ENCODE data around the gene TRIO.
A peak's percentile ranks its signal among the peaks of the same experiment; 100 is the strongest.

Gene TRIO

DNA sequence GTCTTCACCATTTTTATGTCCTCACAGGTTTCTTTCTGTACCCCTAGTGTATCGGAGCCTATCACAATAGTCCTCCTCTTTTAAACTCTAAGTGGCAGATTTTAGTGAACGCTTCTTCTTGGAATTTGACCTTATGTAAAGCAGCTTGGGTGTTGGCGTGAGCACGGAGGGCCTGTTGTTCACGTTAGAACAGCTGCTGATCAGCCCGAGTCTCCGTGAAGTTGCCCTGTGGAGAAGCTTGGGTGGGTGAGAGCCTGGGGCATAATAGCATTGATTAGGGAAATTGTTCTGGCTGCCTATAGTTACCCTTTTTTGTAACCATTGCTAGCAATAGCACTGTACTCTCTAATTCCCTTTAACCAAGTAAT lies 271.5 kb downstream of the TRIO start:
- no peaks in the 10 kb centered on the region for H3K36me3 Mint-ChIP-seq (ENCODE audit: low read depth)
- peak overlapping the region; percentile 85 for H3K27ac Mint-ChIP-seq
- no peaks in the 10 kb centered on the region for H3K27me3 Mint-ChIP-seq (ENCODE audit: low read depth)
- peaks cover 41% of the 10 kb centered on the region for H3K4me1 Mint-ChIP-seq (ENCODE audit: low read depth)
- H3K9me3 Mint-ChIP-seq = no peaks in the 10 kb centered on the region
- H3K4me3 Mint-ChIP-seq = peak overlapping the region; percentile 15

GRCh38 chr5:14415024-14415697 lies 272.0 kb downstream of the TRIO start:
- Mint-ChIP-seq H3K27ac (peak overlapping the region; percentile 85), H3K36me3 (ENCODE audit: low read depth) (no peaks in the 10 kb centered on the region), H3K27me3 (ENCODE audit: low read depth) (no peaks in the 10 kb centered on the region), H3K9me3 (no peaks in the 10 kb centered on the region), H3K4me3 (peak overlapping the region; percentile 52), H3K4me1 (ENCODE audit: low read depth) (peaks cover 41% of the 10 kb centered on the region)

- peak overlapping the region; percentile 52 for H3K4me3 Mint-ChIP-seq
- no peaks in the 10 kb centered on the region for H3K36me3 Mint-ChIP-seq (ENCODE audit: low read depth)
- H3K9me3 Mint-ChIP-seq = no peaks in the 10 kb centered on the region
- peak overlapping the region; percentile 85 for H3K27ac Mint-ChIP-seq
- H3K4me1 Mint-ChIP-seq (ENCODE audit: low read depth) = peaks cover 41% of the 10 kb centered on the region
- H3K27me3 Mint-ChIP-seq (ENCODE audit: low read depth) = no peaks in the 10 kb centered on the region
Measured at GRCh38 chr5:14415698-14416074, 272.5 kb downstream of the TRIO start.

- Mint-ChIP-seq H3K4me1 (ENCODE audit: low read depth) (peaks cover 41% of the 10 kb centered on the region), H3K4me3 (no peak overlapping the region), H3K36me3 (ENCODE audit: low read depth) (no peaks in the 10 kb centered on the region), H3K27ac (no peak overlapping the region), H3K27me3 (ENCODE audit: low read depth) (no peaks in the 10 kb centered on the region), H3K9me3 (no peaks in the 10 kb centered on the region)
Measured at GRCh38 chr5:14416621-14417275, 273.6 kb downstream of the TRIO start.

GRCh38 chr5:14417276-14417730 lies 274.2 kb downstream of the TRIO start:
- no peak overlapping the region for H3K4me3 Mint-ChIP-seq
- no peaks in the 10 kb centered on the region for H3K9me3 Mint-ChIP-seq
- H3K4me1 Mint-ChIP-seq (ENCODE audit: low read depth) = peaks cover 41% of the 10 kb centered on the region
- H3K36me3 Mint-ChIP-seq (ENCODE audit: low read depth) = no peaks in the 10 kb centered on the region
- no peak overlapping the region for H3K27ac Mint-ChIP-seq
- H3K27me3 Mint-ChIP-seq (ENCODE audit: low read depth) = no peaks in the 10 kb centered on the region

GRCh38 chr5:14417792-14418765 lies 274.9 kb downstream of the TRIO start:
- H3K27me3 Mint-ChIP-seq (ENCODE audit: low read depth) = no peaks in the 10 kb centered on the region
- peaks cover 40% of the 10 kb centered on the region for H3K4me1 Mint-ChIP-seq (ENCODE audit: low read depth)
- H3K36me3 Mint-ChIP-seq (ENCODE audit: low read depth) = no peaks in the 10 kb centered on the region
- H3K4me3 Mint-ChIP-seq = no peak overlapping the region
- H3K9me3 Mint-ChIP-seq = no peaks in the 10 kb centered on the region
- H3K27ac Mint-ChIP-seq = no peak overlapping the region

GRCh38 chr5:14419686-14420085 lies 276.5 kb downstream of the TRIO start:
- Mint-ChIP-seq H3K4me3 (no peak overlapping the region), H3K4me1 (ENCODE audit: low read depth) (peaks cover 33% of the 10 kb centered on the region), H3K36me3 (ENCODE audit: low read depth) (no peaks in the 10 kb centered on the region), H3K27me3 (ENCODE audit: low read depth) (no peaks in the 10 kb centered on the region), H3K27ac (no peak overlapping the region), H3K9me3 (no peaks in the 10 kb centered on the region)

- H3K9me3 Mint-ChIP-seq = no peaks in the 10 kb centered on the region
- H3K4me1 Mint-ChIP-seq (ENCODE audit: low read depth) = peaks cover 30% of the 10 kb centered on the region
- H3K4me3 Mint-ChIP-seq = no peak overlapping the region
- no peak overlapping the region for H3K27ac Mint-ChIP-seq
- no peaks in the 10 kb centered on the region for H3K27me3 Mint-ChIP-seq (ENCODE audit: low read depth)
- H3K36me3 Mint-ChIP-seq (ENCODE audit: low read depth) = no peaks in the 10 kb centered on the region
Measured at GRCh38 chr5:14420101-14420811, 277.1 kb downstream of the TRIO start.

DNA sequence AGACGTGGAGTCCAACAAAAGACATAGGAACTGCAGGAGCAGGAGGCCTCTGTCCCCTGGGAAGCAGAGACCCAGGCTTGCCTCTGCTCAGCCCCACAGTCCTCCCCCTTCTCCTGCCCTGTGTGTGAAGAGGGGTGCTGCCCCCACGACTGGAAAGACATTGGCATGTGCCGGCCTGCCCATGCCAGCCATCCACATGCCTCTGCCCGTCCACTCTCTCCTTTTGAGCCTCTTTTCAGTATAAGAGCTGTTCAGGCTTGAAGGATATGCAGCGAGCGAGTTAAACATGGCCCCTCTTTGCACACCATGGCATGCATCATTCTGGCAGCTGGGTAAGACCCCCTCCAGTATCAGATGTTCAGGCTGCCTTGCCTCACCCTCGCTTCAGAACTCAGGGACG lies 278.7 kb downstream of the TRIO start:
- H3K4me3 Mint-ChIP-seq = no peak overlapping the region
- no peaks in the 10 kb centered on the region for H3K27me3 Mint-ChIP-seq (ENCODE audit: low read depth)
- peaks cover 20% of the 10 kb centered on the region for H3K4me1 Mint-ChIP-seq (ENCODE audit: low read depth)
- no peaks in the 10 kb centered on the region for H3K9me3 Mint-ChIP-seq
- no peak overlapping the region for H3K27ac Mint-ChIP-seq
- no peaks in the 10 kb centered on the region for H3K36me3 Mint-ChIP-seq (ENCODE audit: low read depth)

- peaks cover 13% of the 10 kb centered on the region for H3K4me1 Mint-ChIP-seq (ENCODE audit: low read depth)
- H3K36me3 Mint-ChIP-seq (ENCODE audit: low read depth) = no peaks in the 10 kb centered on the region
- H3K27me3 Mint-ChIP-seq (ENCODE audit: low read depth) = no peaks in the 10 kb centered on the region
- no peaks in the 10 kb centered on the region for H3K9me3 Mint-ChIP-seq
- no peak overlapping the region for H3K4me3 Mint-ChIP-seq
- H3K27ac Mint-ChIP-seq = no peak overlapping the region
Measured at GRCh38 chr5:14424011-14424685, 281.0 kb downstream of the TRIO start.

GRCh38 chr5:14425559-14425958 lies 282.4 kb downstream of the TRIO start:
- Mint-ChIP-seq H3K27ac (no peak overlapping the region), H3K4me3 (no peak overlapping the region), H3K36me3 (ENCODE audit: low read depth) (no peaks in the 10 kb centered on the region), H3K9me3 (no peaks in the 10 kb centered on the region), H3K27me3 (ENCODE audit: low read depth) (no peaks in the 10 kb centered on the region), H3K4me1 (ENCODE audit: low read depth) (peaks cover 13% of the 10 kb centered on the region)

GRCh38 chr5:14426521-14426920 lies 283.4 kb downstream of the TRIO start:
- H3K9me3 Mint-ChIP-seq = no peaks in the 10 kb centered on the region
- peaks cover 13% of the 10 kb centered on the region for H3K4me1 Mint-ChIP-seq (ENCODE audit: low read depth)
- H3K4me3 Mint-ChIP-seq = no peak overlapping the region
- H3K36me3 Mint-ChIP-seq (ENCODE audit: low read depth) = no peaks in the 10 kb centered on the region
- no peak overlapping the region for H3K27ac Mint-ChIP-seq
- H3K27me3 Mint-ChIP-seq (ENCODE audit: low read depth) = no peaks in the 10 kb centered on the region

- Mint-ChIP-seq H3K4me3 (no peak overlapping the region), H3K27me3 (ENCODE audit: low read depth) (no peaks in the 10 kb centered on the region), H3K4me1 (ENCODE audit: low read depth) (peaks cover 7% of the 10 kb centered on the region), H3K9me3 (no peaks in the 10 kb centered on the region), H3K36me3 (ENCODE audit: low read depth) (no peaks in the 10 kb centered on the region), H3K27ac (no peak overlapping the region)
Measured at GRCh38 chr5:14428302-14429081, 285.4 kb downstream of the TRIO start.
